Progenitor cell of endocrine pancreas (in vitro differentiated cells): Measurements from ENCODE around the gene CCK. TPM values are rescaled to one million over a fixed set of nuclear protein-coding genes. Genes with fewer than 3 reads are reported as not detected.

Source experiments
- DNase-seq: peaks from one replicate; pipeline ENCODE4 v3.0.0; 2021; ENCODE audit warnings: low spot score; ENCODE audit not compliant: unreplicated experiment
- H3K27ac Mint-ChIP-seq: 2 replicates; pipeline ENCODE4 v1.8.0; 2021; ENCODE audit warnings: mild to moderate bottlenecking, moderate library complexity, mixed read lengths
- H3K27me3 Mint-ChIP-seq: 2 replicates; pipeline ENCODE4 v1.8.0; 2021; ENCODE audit warnings: mixed read lengths
- H3K36me3 Mint-ChIP-seq: 2 replicates; pipeline ENCODE4 v1.8.0; 2022; ENCODE audit warnings: mixed read lengths; ENCODE audit not compliant: insufficient read depth
- H3K4me1 Mint-ChIP-seq: 2 replicates; pipeline ENCODE4 v1.8.0; 2021; ENCODE audit warnings: low read depth, mixed read lengths
- H3K4me3 Mint-ChIP-seq: 2 replicates; pipeline ENCODE4 v1.8.0; 2021; ENCODE audit warnings: low read depth, mild to moderate bottlenecking, moderate library complexity, mixed read lengths
- H3K9me3 Mint-ChIP-seq: 2 replicates; pipeline ENCODE4 v1.8.0; 2021; ENCODE audit warnings: low read depth, mixed read lengths
- long read RNA-seq: library from polyadenylated mRNA; unstranded; transcript quantifications from one replicate; pipeline ENCODE4 v2.0.0, GENCODE V29; 2020
- total RNA-seq: library from RNA; stranded (reverse); gene quantifications from 2 replicates; pipeline ENCODE4 v1.2.1, GENCODE V29; 2021
- TF ChIP-seq, protein P1 (sequence below): fragments of 200-600 bp; sonication (generic); IDR thresholded peaks from one replicate; pipeline ENCODE4 v1.5.0; 2021; ENCODE audit warnings: antibody characterized with exemption, mild to moderate bottlenecking; ENCODE audit not compliant: unreplicated experiment

Gene CCK
- total RNA-seq, result 1.1 and 1.6 TPM in 2 replicates
- long read RNA-seq, result 0 reads

- Mint-ChIP-seq H3K4me1 (no peaks in the 10 kb centered on the region), H3K27me3 (peaks cover 69% of the 10 kb centered on the region)
- TF ChIP-seq, protein P1, sequence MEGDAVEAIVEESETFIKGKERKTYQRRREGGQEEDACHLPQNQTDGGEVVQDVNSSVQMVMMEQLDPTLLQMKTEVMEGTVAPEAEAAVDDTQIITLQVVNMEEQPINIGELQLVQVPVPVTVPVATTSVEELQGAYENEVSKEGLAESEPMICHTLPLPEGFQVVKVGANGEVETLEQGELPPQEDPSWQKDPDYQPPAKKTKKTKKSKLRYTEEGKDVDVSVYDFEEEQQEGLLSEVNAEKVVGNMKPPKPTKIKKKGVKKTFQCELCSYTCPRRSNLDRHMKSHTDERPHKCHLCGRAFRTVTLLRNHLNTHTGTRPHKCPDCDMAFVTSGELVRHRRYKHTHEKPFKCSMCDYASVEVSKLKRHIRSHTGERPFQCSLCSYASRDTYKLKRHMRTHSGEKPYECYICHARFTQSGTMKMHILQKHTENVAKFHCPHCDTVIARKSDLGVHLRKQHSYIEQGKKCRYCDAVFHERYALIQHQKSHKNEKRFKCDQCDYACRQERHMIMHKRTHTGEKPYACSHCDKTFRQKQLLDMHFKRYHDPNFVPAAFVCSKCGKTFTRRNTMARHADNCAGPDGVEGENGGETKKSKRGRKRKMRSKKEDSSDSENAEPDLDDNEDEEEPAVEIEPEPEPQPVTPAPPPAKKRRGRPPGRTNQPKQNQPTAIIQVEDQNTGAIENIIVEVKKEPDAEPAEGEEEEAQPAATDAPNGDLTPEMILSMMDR, result no peak
Measured at GRCh38 chr3:42266085-42266484, at the start of gene CCK. TSS of gene CCK (minus strand) at chr3:42266185. CDS start at chr3:42263630, 2,555 bp downstream.

DNA sequence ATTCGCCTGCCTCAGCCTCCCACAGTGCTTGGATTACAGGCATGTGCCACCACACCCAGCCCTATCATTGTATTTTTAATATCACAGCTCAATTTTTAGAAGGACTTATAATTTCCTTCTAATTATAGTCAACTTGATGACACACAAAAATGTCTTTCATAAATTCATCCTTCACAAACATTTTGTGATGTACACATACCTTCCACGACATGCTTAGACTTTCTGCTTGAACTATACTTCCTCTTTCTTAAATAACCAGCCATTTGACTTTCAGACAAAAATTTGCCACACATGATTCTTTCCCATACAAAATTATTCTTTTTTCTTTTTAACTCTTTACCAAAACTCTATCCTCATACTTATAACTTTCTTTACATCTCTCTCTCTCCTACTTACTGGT is 48.4 kb upstream of the CCK start:
- H3K27me3 Mint-ChIP-seq, result peaks cover 4% of the 10 kb centered on the region
- H3K4me1 Mint-ChIP-seq, result no peaks in the 10 kb centered on the region
- peaks cover 22% of the 10 kb centered on the region for H3K9me3 Mint-ChIP-seq
- H3K27ac Mint-ChIP-seq, result no peak overlapping the region
- DNase-seq, result no peak
- TF ChIP-seq, protein P1, result no peak
- H3K36me3 Mint-ChIP-seq, result peaks cover 5% of the 10 kb centered on the region
- H3K4me3 Mint-ChIP-seq, result no peak overlapping the region

More at GRCh38 chr3:42266085-42266484, at the start of gene CCK:
- no peak for DNase-seq
- Mint-ChIP-seq H3K36me3 (no peaks in the 10 kb centered on the region), H3K9me3 (no peaks in the 10 kb centered on the region), H3K4me3 (no peak within 1 kb of the TSS), H3K27ac (no peak within 1 kb of the TSS)

- TF ChIP-seq, protein P1, result no peak
- Mint-ChIP-seq H3K4me3 (no peak overlapping the region), H3K9me3 (peaks cover 11% of the 10 kb centered on the region), H3K4me1 (no peaks in the 10 kb centered on the region), H3K27ac (no peak overlapping the region), H3K36me3 (no peaks in the 10 kb centered on the region), H3K27me3 (peaks cover 22% of the 10 kb centered on the region)
- no peak for DNase-seq
Measured at GRCh38 chr3:42308651-42309050, 42.7 kb upstream of the CCK start.

GRCh38 chr3:42306499-42306898 is 40.5 kb upstream of the CCK start:
- peaks cover 39% of the 10 kb centered on the region for H3K27me3 Mint-ChIP-seq
- H3K9me3 Mint-ChIP-seq, result peaks cover 6% of the 10 kb centered on the region
- DNase-seq, result no peak
- H3K4me3 Mint-ChIP-seq, result no peak overlapping the region
- no peaks in the 10 kb centered on the region for H3K4me1 Mint-ChIP-seq
- no peaks in the 10 kb centered on the region for H3K36me3 Mint-ChIP-seq
- TF ChIP-seq, protein P1, result no peak
- no peak overlapping the region for H3K27ac Mint-ChIP-seq

DNA sequence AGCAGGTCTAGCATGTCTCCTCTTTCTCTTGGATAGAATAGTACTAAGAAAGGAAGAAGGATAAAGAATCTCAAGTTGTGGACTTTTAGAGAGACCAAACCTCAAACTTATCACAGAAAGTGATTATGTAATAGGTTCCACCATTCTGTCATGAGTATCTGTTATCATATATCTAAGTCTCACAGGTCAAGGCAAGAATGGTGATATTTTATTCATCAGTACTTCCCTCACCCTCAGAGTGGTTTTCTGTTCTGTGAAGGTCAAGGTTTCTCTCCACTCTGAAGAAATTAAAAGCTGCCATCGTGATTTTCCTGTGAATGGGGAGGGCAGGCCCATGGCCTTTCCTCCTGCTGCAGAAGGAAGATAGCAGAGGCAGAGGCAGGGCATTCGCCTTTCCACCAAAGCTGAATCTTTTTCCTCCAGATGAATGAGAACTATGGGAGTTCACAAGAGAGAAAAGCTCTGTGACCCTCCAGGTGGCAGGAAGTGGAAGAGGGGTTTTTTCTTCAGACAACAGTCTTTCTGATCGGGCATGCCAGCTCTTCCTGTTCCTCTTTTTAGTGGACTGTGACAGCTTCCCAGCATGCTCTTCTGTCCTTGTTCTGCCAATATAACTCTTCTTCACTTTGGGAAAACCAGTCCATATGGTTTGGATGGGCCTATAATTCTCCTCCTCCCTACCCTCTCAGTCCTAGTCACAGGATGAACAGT is 37.1 kb upstream of the CCK start:
- no peak overlapping the region for H3K27ac Mint-ChIP-seq
- no peak overlapping the region for H3K4me3 Mint-ChIP-seq
- TF ChIP-seq, protein P1, result no peak
- no peaks in the 10 kb centered on the region for H3K4me1 Mint-ChIP-seq
- H3K9me3 Mint-ChIP-seq, result peaks cover 1% of the 10 kb centered on the region
- no peak for DNase-seq
- H3K27me3 Mint-ChIP-seq, result peaks cover 37% of the 10 kb centered on the region
- H3K36me3 Mint-ChIP-seq, result no peaks in the 10 kb centered on the region
